Karpas-422 (cell line): ENCODE results near the gene SLC16A11. TPM values are rescaled to one million over a fixed set of nuclear protein-coding genes. Genes with fewer than 3 reads are reported as not detected.
A peak's percentile ranks its signal among the peaks of the same experiment; 100 is the strongest.

Experiments
- DNase-seq: peaks from one replicate; pipeline ENCODE4 v3.0.0-alpha.2; 2015
- H2AFZ ChIP-seq: fragments of 200-600 bp; sonication (generic); 2 replicates; pipeline ENCODE4 v1.6.1; 2014; ENCODE audit warnings: antibody characterized with exemption, low read length, mixed read lengths
- H3K27ac ChIP-seq: fragments of 200-600 bp; sonication (generic); 2 replicates; pipeline ENCODE4 v1.5.1; 2014; ENCODE audit warnings: mild to moderate bottlenecking, low read length, moderate library complexity
- H3K27me3 ChIP-seq: fragments of 200-600 bp; sonication (generic); 2 replicates; pipeline ENCODE4 v1.6.1; 2014; ENCODE audit warnings: low read length, mixed read lengths
- H3K36me3 ChIP-seq: fragments of 200-600 bp; sonication (generic); 2 replicates; pipeline ENCODE4 v1.6.1; 2014; ENCODE audit warnings: low read length, mixed read lengths; ENCODE audit not compliant: insufficient read depth
- H3K4me1 ChIP-seq: fragments of 200-600 bp; sonication (generic); 2 replicates; pipeline ENCODE4 v1.6.1; 2014; ENCODE audit warnings: mild to moderate bottlenecking, low read length, mixed read lengths
- H3K4me2 ChIP-seq: fragments of 200-600 bp; sonication (generic); 2 replicates; pipeline ENCODE4 v1.6.1; 2014; ENCODE audit warnings: low read length, low read depth, mild to moderate bottlenecking; ENCODE audit not compliant: poor library complexity, severe bottlenecking
- H3K4me3 ChIP-seq: fragments of 200-600 bp; sonication (generic); 2 replicates; pipeline ENCODE4 v1.5.1; 2014; ENCODE audit warnings: mild to moderate bottlenecking, antibody characterized with exemption, low read length, mixed read lengths
- H3K79me2 ChIP-seq: fragments of 200-600 bp; sonication (generic); 2 replicates; pipeline ENCODE4 v1.6.1; 2014; ENCODE audit warnings: mild to moderate bottlenecking, low read length, mixed read lengths
- H3K9ac ChIP-seq: fragments of 200-600 bp; sonication (generic); 2 replicates; pipeline ENCODE4 v1.6.0; 2014; ENCODE audit warnings: low read length
- H3K9me2 ChIP-seq: fragments of 200-600 bp; sonication (generic), shearing (Covaris generic); replicated peaks from 2 replicates; pipeline ENCODE4 v1.6.0; 2014; ENCODE audit warnings: mild to moderate bottlenecking, low read length, moderate library complexity; ENCODE audit not compliant: insufficient read depth
- H3K9me3 ChIP-seq: fragments of 300-700, 200-600 bp; sonication (generic); 2 replicates; pipeline ENCODE4 v1.6.1; 2014; ENCODE audit warnings: low read length, mixed read lengths
- H4K20me1 ChIP-seq: fragments of 200-600 bp; sonication (generic); 2 replicates; pipeline ENCODE4 v1.6.1; 2014; ENCODE audit warnings: mild to moderate bottlenecking, antibody characterized with exemption, low read length, low read depth; ENCODE audit not compliant: insufficient read depth
- total RNA-seq: library from RNA; depleted of rRNA; stranded (reverse); fragments of >200 nt; shearing (Covaris generic); gene quantifications from 2 replicates; pipeline ENCODE4 v1.2.3, GENCODE V29; 2014; ENCODE audit warnings: low replicate concordance

SLC16A11 gene
- total RNA-seq, 1 experiment from 2014 or later = not detected

GRCh38 chr17:7039832-7040231, 4.1 kb downstream of the SLC16A11 start:
- no peaks in the 10 kb centered on the region for H3K9me2 ChIP-seq
- no peak overlapping the region for H2AFZ ChIP-seq
- H3K9ac ChIP-seq = no peak overlapping the region
- no peak overlapping the region for H3K27ac ChIP-seq
- DNase-seq = no peak
- no peaks in the 10 kb centered on the region for H4K20me1 ChIP-seq
- no peaks in the 10 kb centered on the region for H3K36me3 ChIP-seq
- peaks cover 7% of the 10 kb centered on the region; the same call in 1 of the 2 replicates for H3K79me2 ChIP-seq
- H3K27me3 ChIP-seq = no peaks in the 10 kb centered on the region
- no peak overlapping the region for H3K4me3 ChIP-seq
- peaks cover 10% of the 10 kb centered on the region for H3K4me1 ChIP-seq
- no peak overlapping the region for H3K4me2 ChIP-seq
- no peaks in the 10 kb centered on the region for H3K9me3 ChIP-seq

- no peaks in the 10 kb centered on the region for H3K27me3 ChIP-seq
- DNase-seq = no peak
- no peaks in the 10 kb centered on the region for H3K36me3 ChIP-seq
- peaks cover 12% of the 10 kb centered on the region for H3K4me1 ChIP-seq
- peaks cover 7% of the 10 kb centered on the region; the same call in 1 of the 2 replicates for H3K79me2 ChIP-seq
- no peak overlapping the region for H3K4me2 ChIP-seq
- no peak overlapping the region for H3K9ac ChIP-seq
- no peaks in the 10 kb centered on the region for H4K20me1 ChIP-seq
- H3K4me3 ChIP-seq = no peak overlapping the region
- H3K9me2 ChIP-seq = no peaks in the 10 kb centered on the region
- no peak overlapping the region for H2AFZ ChIP-seq
- no peak overlapping the region for H3K27ac ChIP-seq
- H3K9me3 ChIP-seq = no peaks in the 10 kb centered on the region
Measured at GRCh38 chr17:7038025-7038862, 5.6 kb downstream of the SLC16A11 start.

GRCh38 chr17:7035591-7036368, 8.1 kb downstream of the SLC16A11 start, which contains the start of gene SLC16A13:
Gene SLC16A13, plus strand, starts transcription at chr17:7036015. Its CDS starts 368 bp downstream, at chr17:7036383.
- Histone ChIP-seq H3K4me3 (peak within 1 kb of the TSS; percentile 84), H3K4me2 (peak within 1 kb of the TSS; percentile 88), H3K27me3 (no peaks in the 10 kb centered on the region), H3K27ac (peak within 1 kb of the TSS; percentile 37; the same call in 1 of the 2 replicates), H3K9ac (peak within 1 kb of the TSS; percentile 88), H3K9me3 (no peaks in the 10 kb centered on the region), H3K9me2 (no peaks in the 10 kb centered on the region), H4K20me1 (no peaks in the 10 kb centered on the region), H3K79me2 (peaks cover 7% of the 10 kb centered on the region; the same call in 1 of the 2 replicates), H3K4me1 (peaks cover 12% of the 10 kb centered on the region), H3K36me3 (no peaks in the 10 kb centered on the region), H2AFZ (peak within 1 kb of the TSS; percentile 97)
- DNase-seq = peak; percentile 99

- H3K27ac ChIP-seq = peak overlapping the region; percentile 7; the same call in 1 of the 2 replicates
- no peaks in the 10 kb centered on the region for H4K20me1 ChIP-seq
- no peaks in the 10 kb centered on the region for H3K9me3 ChIP-seq
- no peaks in the 10 kb centered on the region for H3K27me3 ChIP-seq
- peak overlapping the region; percentile 97 for H2AFZ ChIP-seq
- peak; percentile 53 for DNase-seq
- no peaks in the 10 kb centered on the region for H3K9me2 ChIP-seq
- H3K9ac ChIP-seq = peak overlapping the region; percentile 84
- H3K4me2 ChIP-seq = peak overlapping the region; percentile 88
- no peaks in the 10 kb centered on the region for H3K36me3 ChIP-seq
- peak overlapping the region; percentile 84 for H3K4me3 ChIP-seq
- H3K79me2 ChIP-seq = peaks cover 7% of the 10 kb centered on the region; the same call in 1 of the 2 replicates
- H3K4me1 ChIP-seq = peaks cover 12% of the 10 kb centered on the region
Measured at GRCh38 chr17:7034955-7035590, 8.8 kb downstream of the SLC16A11 start.

GRCh38 chr17:7029659-7030058, 14.2 kb downstream of the SLC16A11 start:
- H3K27me3 ChIP-seq = no peaks in the 10 kb centered on the region
- no peaks in the 10 kb centered on the region for H3K9me3 ChIP-seq
- no peak overlapping the region for H3K4me2 ChIP-seq
- no peak overlapping the region for H3K4me3 ChIP-seq
- no peaks in the 10 kb centered on the region; the same call in 1 of the 2 replicates for H3K4me1 ChIP-seq
- H3K9me2 ChIP-seq = no peaks in the 10 kb centered on the region
- H3K79me2 ChIP-seq = no peaks in the 10 kb centered on the region
- H3K9ac ChIP-seq = no peak overlapping the region
- no peak for DNase-seq
- H4K20me1 ChIP-seq = no peaks in the 10 kb centered on the region
- no peaks in the 10 kb centered on the region for H3K36me3 ChIP-seq
- H2AFZ ChIP-seq = no peak overlapping the region
- H3K27ac ChIP-seq = no peak overlapping the region

- Histone ChIP-seq H3K4me3 (no peak overlapping the region), H3K27me3 (no peaks in the 10 kb centered on the region), H3K9ac (no peak overlapping the region), H3K79me2 (no peaks in the 10 kb centered on the region), H3K9me3 (no peaks in the 10 kb centered on the region), H2AFZ (no peak overlapping the region), H3K27ac (no peak overlapping the region), H4K20me1 (no peaks in the 10 kb centered on the region), H3K36me3 (no peaks in the 10 kb centered on the region), H3K9me2 (no peaks in the 10 kb centered on the region), H3K4me2 (no peak overlapping the region), H3K4me1 (no peaks in the 10 kb centered on the region)
- DNase-seq = no peak
Measured at GRCh38 chr17:7029096-7029495, 14.8 kb downstream of the SLC16A11 start.

- Histone ChIP-seq H3K4me1 (peaks cover under 1% of the 10 kb centered on the region), H3K4me3 (no peak overlapping the region), H3K36me3 (no peaks in the 10 kb centered on the region), H3K9me2 (no peaks in the 10 kb centered on the region), H3K9ac (no peak overlapping the region), H3K27me3 (no peaks in the 10 kb centered on the region), H3K9me3 (no peaks in the 10 kb centered on the region), H3K79me2 (no peaks in the 10 kb centered on the region), H2AFZ (no peak overlapping the region), H3K4me2 (no peak overlapping the region), H3K27ac (no peak overlapping the region), H4K20me1 (no peaks in the 10 kb centered on the region)
- DNase-seq = no peak
Measured at GRCh38 chr17:7027335-7027734, 16.6 kb downstream of the SLC16A11 start.
